NCI-H1436 (cell line): ENCODE measurements around the gene ZNF367.
"Not testable (repeated sequence)": the region's sequence is repeated elsewhere in the genome, so short reads cannot be mapped to it uniquely, and the experiment has no call there.

Experiments used
- DNase-seq: peaks from one replicate; lab custom pipeline; 2025; lab: John Stamatoyannopoulos, UW

ZNF367 gene

GRCh38 chr9:96400132-96400910 is 17.8 kb downstream of the ZNF367 start:
- no peak for DNase-seq

DNA sequence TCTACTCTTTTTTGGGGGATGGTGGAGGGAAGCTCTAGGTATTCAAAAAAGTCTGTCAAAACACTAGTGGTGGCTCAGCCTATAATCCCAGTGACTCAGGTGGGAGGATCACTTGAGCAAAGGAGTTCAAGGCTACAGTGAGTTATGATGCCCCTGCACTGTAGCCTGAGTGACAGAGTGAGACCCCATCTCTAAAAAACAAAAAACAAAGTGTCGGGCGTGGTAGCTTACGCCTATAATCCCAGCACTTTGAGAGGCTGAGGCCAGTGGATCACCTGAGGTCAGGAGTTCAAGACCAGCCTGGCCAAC is 18.9 kb downstream of the ZNF367 start:
- DNase-seq: no peak

DNA sequence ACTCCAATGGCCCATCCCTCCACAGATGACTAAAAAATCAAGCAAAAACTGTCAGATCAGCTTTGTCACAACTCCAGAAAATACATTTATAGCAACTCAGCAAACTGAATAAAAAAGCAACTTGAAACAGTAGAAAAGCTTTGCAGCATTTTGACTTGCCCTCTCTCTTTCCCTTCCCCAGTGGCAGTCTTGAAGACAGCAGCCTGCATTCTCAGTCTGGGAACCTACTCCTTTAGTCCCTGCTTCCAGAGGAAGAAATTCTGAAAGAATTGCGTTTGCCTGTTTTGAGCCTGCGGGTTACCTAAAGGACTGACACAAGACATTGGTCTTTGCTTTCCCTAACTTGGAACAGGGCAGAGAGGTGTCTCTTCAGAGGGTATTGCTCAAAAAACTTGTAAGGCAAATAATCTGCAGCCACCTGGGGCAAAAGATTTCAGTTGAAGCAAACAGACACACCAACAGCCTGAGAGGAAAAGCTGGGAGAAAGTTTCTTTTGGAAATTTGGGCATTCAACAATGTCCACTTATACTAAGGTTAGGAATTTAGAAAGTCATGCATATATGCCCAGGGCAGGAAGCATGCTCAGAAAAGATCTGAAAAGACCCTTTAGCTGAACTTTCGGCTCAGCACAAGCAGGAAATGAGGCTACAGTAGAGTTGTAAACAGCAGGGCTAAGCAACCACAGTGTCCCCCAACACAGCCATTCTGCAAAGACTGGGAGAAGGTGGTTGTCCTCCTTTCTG is 19.4 kb downstream of the ZNF367 start:
- no peak for DNase-seq

GRCh38 chr9:96395964-96396363 is 22.2 kb downstream of the ZNF367 start:
- DNase-seq: no peak

GRCh38 chr9:96394832-96395496 is 23.2 kb downstream of the ZNF367 start:
- no peak for DNase-seq

DNA sequence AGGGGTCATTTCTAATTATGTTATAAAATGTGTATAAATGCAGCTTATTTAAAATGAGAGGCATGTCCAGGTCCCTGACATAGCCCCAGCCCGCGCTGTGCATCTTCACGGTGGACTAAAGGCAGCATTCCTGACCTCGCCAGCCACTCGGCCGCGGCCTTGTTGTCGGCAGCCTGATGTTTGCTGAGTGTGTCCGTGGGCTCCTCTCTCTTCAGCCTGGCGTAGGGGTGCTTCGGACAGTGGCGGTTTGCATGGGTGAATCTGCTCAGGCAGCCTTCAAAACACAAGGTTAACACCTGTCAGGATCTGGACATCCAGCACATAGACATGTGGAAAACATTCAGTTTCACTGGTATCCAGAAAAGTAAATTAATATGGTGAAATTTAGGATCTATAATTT is 25.9 kb downstream of the ZNF367 start:
- no peak for DNase-seq

DNA sequence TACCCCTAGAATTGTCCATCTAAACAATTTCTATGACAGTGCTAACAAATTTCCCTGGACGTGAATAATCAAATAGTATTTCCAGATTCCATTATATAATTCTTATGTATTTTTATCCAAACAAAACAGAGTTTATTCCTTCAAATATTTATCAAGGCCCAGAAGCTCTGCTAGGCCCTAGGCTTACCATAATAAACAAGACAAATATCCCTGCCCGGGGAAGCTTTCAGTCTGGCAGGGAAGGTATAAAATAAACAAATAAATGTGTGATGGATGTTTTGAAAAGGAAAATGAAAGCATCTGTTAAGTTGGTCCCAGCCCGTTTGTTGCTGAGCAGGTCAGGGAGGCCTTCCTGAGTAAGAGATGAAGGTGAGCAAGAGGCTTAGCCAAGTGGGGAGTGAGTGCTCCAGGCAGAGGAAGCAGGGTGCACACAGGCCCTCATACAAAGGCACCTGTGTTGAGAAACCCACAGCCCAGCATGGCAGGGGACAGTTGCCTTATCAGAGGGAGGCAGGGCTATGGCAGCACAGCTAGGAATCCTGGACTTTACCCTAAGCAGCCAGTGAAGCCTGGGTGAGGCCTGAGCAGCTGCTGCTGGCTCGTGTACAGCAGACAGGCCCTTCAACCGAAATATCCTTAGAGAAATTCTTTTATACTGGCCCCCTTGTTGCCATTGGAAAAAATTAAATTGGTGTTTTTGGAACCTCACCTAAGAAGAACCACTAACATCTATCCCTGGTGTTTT is 27.0 kb downstream of the ZNF367 start:
- no peak for DNase-seq

DNA sequence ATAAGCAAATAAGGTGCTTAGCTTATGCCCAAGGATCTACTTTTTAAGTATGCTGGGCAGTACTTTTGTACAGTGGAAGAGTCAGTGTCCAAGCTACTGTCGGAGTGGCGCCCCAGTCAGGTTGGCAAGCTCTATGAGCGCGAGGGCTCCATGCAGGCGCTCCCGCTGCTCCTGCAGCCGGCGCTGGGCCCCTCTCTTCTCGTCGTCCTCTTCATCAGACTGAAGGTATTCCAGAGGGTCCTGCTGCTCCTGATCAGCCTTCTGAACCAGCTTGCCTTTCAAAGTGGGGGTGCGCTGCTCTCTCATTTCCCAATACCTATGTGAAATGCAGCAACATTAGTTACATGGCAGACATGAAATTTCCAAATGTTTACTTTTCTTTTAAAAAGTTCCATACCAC is 30.0 kb downstream of the ZNF367 start:
- DNase-seq: no peak

DNA sequence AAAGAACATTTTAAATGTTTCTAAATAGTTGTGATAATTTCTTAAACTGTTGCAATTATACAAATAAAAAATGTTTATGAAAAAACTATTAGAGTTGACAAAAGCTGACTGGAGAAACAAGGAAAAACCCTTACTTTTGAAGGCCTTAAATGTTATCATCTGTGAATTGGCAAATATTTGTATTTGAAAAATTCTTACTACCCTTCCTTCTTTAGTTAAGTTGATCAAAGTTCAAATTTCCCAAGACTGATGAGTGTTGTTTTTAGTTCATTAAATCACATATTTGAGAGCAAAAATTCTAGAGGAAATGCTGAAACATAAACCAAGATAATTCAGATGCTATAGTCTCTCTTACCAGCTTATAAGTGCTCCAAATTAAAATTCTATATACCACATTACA is 32.0 kb downstream of the ZNF367 start:
- DNase-seq: no peak

DNA sequence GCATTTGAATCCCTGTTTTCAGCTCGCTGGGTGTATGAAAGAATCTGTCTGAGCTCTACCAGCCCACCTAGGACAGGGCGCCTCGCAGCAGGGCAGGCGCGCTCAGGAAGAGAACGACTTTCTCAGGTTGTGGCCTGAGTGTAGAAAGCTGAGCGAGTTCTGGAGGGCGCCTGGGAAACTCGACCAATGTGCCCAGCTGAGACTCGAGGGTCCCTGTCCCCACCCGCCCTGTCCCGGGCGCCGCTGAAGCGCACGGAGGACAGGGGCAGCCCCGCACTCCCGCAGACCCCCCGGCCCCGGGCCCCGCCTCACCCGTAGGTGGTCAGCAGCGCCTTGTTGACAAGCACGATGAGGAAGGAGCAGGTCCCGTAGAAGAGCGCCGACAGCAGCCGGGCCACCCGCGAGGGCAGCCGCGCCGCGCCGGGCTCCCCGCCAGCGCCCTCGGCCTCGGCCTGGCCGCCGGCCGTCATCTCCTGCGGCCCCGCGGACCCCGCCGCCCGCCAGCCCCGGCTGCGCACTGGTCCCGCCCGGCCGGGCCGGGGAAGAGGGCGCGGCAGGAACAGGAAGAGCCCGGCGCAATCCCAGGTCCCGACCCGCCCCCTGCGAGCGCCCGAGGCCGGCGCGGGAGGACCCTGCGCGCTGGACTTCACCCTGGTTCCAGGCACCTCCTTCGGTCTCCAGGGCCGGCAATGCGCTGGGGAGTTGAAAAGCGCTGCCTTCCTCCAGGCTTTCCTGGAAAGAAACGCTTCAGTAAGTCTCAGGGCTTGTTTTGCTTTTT is 34.8 kb downstream of the ZNF367 start, which contains the start of gene SLC35D2:
Gene SLC35D2, minus strand, starts transcription at position 547 of the 778 bp plus-strand sequence. Its CDS starts 77 bp downstream, at position 470.
- DNase-seq: no peak

- DNase-seq: no peak
Observed at GRCh38 chr9:96382839-96383164, 35.4 kb downstream of the ZNF367 start.

DNA sequence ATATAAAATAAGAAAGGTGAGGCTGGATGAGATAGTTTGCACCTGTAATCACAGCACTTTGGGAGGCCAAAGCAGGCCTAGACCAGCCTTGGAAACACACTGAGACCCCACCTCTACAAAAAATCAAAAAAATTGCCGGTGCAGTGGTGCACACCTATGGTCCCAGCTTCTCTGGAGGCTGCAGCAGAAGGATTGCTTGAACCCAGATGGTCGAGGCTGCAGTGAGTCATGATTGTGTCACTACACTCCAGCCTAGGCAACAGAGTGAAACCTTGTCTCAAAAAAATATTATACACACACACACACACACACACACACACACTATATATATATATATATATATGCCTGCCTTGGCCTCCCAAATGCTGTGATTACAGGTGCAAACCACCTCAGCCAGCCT is 36.0 kb downstream of the ZNF367 start:
- DNase-seq: no peak

- no peak for DNase-seq
Observed at GRCh38 chr9:96381696-96382095, 36.5 kb downstream of the ZNF367 start.

GRCh38 chr9:96381125-96381524 is 37.0 kb downstream of the ZNF367 start:
- no peak for DNase-seq

DNA sequence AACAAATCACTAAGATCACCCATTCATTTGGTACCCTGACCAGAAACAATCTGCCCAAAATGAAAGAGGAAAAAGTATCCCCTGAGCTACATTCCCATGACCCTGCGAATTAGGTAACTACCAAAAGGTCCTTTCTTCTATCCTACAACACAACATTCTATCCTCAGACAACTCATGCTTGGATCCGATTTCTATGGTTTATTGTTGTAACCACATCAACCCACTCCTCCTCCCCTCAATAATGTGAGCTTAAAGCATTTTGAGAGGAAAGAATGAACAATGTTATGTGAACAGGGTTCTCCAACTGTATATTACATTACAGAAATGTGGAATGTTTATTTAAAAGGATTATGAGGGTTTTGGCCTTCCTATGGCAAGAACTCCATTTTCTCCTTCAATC is 38.7 kb downstream of the ZNF367 start:
- no peak for DNase-seq

- DNase-seq: no peak
Observed at GRCh38 chr9:96378187-96378586, 40.0 kb downstream of the ZNF367 start.

DNA sequence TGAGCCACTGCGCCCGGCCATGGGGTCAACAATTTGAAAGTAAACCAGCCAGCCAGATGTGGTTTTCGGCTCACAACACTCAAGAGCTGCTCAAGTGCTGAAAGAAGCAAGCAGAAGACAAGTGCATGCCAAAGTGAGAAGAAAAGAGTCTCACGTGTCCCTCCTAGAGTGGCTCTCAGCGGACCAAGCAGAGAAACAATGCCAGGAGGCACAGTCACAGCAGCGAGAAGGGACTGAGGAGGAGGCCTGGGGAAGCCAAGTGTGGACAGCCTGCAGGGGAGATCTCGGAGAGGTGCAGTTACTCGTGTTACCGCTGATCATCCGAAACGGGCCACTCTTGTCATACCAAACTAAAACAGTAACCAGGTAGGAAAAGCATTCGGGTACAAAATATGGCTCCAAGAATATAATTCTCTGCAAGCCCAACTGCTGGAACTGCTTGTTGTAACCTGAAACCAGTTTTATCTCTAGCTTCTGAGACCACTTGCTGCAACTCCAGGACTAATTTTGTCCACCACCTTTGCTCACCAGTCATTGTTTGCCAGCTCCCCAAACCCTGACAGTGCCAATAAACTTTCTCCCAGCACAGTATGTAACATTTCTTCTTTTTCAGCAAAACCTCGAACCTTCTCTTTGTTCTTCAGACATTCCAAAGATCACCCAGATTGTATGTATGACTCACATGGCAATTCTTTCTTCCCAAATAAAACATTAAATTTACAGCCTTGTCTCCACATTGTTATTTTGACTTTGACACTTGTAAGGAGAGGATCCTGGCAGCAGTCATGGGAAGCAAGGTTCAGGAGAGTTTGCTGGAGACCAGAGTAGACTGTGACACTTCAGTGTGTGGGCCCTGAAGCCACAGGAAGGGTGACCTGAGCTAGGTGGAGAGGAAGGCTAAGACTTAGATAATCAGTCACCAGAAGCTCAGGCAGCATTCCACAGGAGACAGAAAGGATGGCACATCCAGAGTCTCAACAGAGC is 41.0 kb downstream of the ZNF367 start:
- DNase-seq: no peak

- not testable (repeated sequence) for DNase-seq
Observed at GRCh38 chr9:96375507-96375906, 42.7 kb downstream of the ZNF367 start.

- no peak for DNase-seq
Observed at GRCh38 chr9:96367943-96368342, 50.2 kb downstream of the ZNF367 start.

- DNase-seq: no peak
Observed at GRCh38 chr9:96363175-96363967, 54.8 kb downstream of the ZNF367 start.
